SJSA1 (cell line): ENCODE measurements around the gene DNALI1. TPM values are rescaled to one million over a fixed set of nuclear protein-coding genes. Genes with fewer than 3 reads are reported as not detected.
"Not testable (repeated sequence)": the region's sequence is repeated elsewhere in the genome, so short reads cannot be mapped to it uniquely, and the experiment has no call there.

ENCODE experiments used
- DNase-seq, 2 experiments: peaks; one replicate each; pipeline ENCODE4 v3.0.0-alpha.2; 2015 to 2020; ENCODE audit warnings: low spot score in 2 of 2, low read depth in 1 of 2
- H3K27ac ChIP-seq: fragments of 250-450 bp; sonication (Bioruptor Pico); 2 replicates; pipeline ENCODE4 v1.5.1; 2020; ENCODE audit warnings: mild to moderate bottlenecking, moderate library complexity
- H3K27me3 ChIP-seq: fragments of 250-450 bp; sonication (Bioruptor Pico); replicated peaks from 2 replicates; pipeline ENCODE4 v1.5.1; 2020; ENCODE audit warnings: mild to moderate bottlenecking, moderate library complexity
- H3K36me3 ChIP-seq: fragments of 250-450 bp; sonication (Bioruptor Pico); 2 replicates; pipeline ENCODE4 v1.5.1; 2020; ENCODE audit warnings: mild to moderate bottlenecking
- H3K4me1 ChIP-seq: fragments of 250-450 bp; sonication (Bioruptor Pico); replicated peaks from 2 replicates; pipeline ENCODE4 v1.6.1; 2021; ENCODE audit warnings: mild to moderate bottlenecking
- H3K4me3 ChIP-seq: fragments of 250-450 bp; sonication (Bioruptor Pico); 2 replicates; pipeline ENCODE4 v1.5.1; 2020; ENCODE audit warnings: mild to moderate bottlenecking
- H3K9me3 ChIP-seq: fragments of 250-450 bp; sonication (Bioruptor Pico); replicated peaks from 2 replicates; pipeline ENCODE4 v1.5.1; 2020; ENCODE audit warnings: mild to moderate bottlenecking
- total RNA-seq: library from RNA; depleted of rRNA; stranded (reverse); fragments of >200 nt; shearing (Covaris generic); gene quantifications from 2 replicates; pipeline ENCODE4 v1.2.3, GENCODE V29; 2014

DNALI1 gene
- total RNA-seq, 1 experiment from 2014 or later, result 1.0 TPM

DNA sequence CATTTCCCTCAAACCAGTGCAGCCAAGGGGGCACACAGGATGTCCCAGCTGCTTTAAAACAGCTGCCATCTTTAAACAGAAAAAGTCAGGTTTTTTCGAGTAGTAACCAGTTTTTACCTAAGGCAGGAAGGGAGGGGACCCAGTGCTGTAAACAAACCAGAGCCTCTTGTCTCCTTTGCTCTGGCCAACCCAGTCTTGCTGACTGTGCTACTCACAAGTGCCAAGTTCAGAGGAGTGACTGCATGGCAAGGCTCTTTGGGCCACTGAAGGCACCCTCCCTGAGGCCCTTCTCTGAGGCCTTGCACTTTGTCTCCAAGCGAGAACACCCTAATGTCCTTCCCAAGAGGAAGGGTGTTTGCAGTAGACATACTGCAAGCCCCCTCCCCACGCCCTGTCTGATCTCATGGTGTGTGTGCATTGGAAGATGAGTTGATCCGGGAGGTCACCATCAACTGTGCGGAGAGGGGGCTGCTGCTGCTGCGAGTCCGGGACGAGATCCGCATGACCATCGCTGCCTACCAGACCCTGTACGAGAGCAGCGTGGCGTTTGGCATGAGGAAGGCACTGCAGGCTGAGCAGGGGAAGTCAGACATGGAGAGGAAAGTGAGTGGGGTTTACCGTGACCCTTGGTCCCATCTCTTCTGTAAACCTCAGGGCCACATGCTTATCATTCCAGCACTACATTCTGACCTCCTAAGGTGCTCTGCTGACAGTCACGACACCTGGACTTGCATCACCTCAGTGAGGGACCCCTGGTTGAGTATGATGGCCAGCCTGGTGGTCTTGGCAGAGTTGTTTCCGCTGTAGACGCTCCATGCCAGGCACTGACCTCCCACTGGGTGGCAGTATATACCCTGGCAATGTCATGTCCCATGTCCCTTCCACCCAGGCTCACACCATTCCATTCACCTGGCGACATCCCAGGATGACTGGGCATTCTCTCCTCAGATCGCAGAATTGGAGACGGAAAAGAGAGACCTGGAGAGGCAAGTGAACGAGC lies 4.7 kb downstream of the DNALI1 start:
- H3K4me3 ChIP-seq, result no peak overlapping the region
- H3K36me3 ChIP-seq, result peaks cover 19% of the 10 kb centered on the region
- no peak overlapping the region for H3K27ac ChIP-seq
- peaks cover 4% of the 10 kb centered on the region for H3K4me1 ChIP-seq
- peak in 1 of 2 experiments; percentile 54 for DNase-seq
- H3K27me3 ChIP-seq, result no peaks in the 10 kb centered on the region
- H3K9me3 ChIP-seq, result no peaks in the 10 kb centered on the region

- Histone ChIP-seq H3K36me3 (peaks cover 35% of the 10 kb centered on the region), H3K4me1 (no peaks in the 10 kb centered on the region), H3K4me3 (no peak overlapping the region), H3K9me3 (no peaks in the 10 kb centered on the region), H3K27me3 (no peaks in the 10 kb centered on the region), H3K27ac (no peak overlapping the region)
- DNase-seq, result no peak
Measured at GRCh38 chr1:37562984-37563383, 6.2 kb downstream of the DNALI1 start.

- no peak for DNase-seq
- Histone ChIP-seq H3K9me3 (no peaks in the 10 kb centered on the region), H3K36me3 (peaks cover 54% of the 10 kb centered on the region), H3K4me3 (no peak overlapping the region), H3K4me1 (no peaks in the 10 kb centered on the region), H3K27me3 (no peaks in the 10 kb centered on the region), H3K27ac (no peak overlapping the region)
Measured at GRCh38 chr1:37564892-37565291, 8.2 kb downstream of the DNALI1 start.

- no peak for DNase-seq
- Histone ChIP-seq H3K4me3 (no peak overlapping the region), H3K27me3 (no peaks in the 10 kb centered on the region), H3K36me3 (peaks cover 75% of the 10 kb centered on the region), H3K27ac (no peak overlapping the region), H3K9me3 (no peaks in the 10 kb centered on the region), H3K4me1 (no peaks in the 10 kb centered on the region)
Measured at GRCh38 chr1:37567023-37567422, 10.3 kb downstream of the DNALI1 start.

- peaks cover 100% of the 10 kb centered on the region for H3K36me3 ChIP-seq
- DNase-seq, result no peak
- no peak overlapping the region for H3K27ac ChIP-seq
- no peaks in the 10 kb centered on the region for H3K9me3 ChIP-seq
- H3K4me1 ChIP-seq, result peaks cover 15% of the 10 kb centered on the region
- no peak overlapping the region for H3K4me3 ChIP-seq
- H3K27me3 ChIP-seq, result no peaks in the 10 kb centered on the region
Measured at GRCh38 chr1:37570528-37571334, 14.0 kb downstream of the DNALI1 start.

GRCh38 chr1:37574834-37575480 lies 18.2 kb downstream of the DNALI1 start:
- Histone ChIP-seq H3K36me3 (peaks cover 94% of the 10 kb centered on the region), H3K27ac (peak overlapping the region; percentile 31), H3K4me1 (peaks cover 33% of the 10 kb centered on the region), H3K27me3 (no peaks in the 10 kb centered on the region), H3K9me3 (0 out of 2 replicates have a peak, but pooled peaks cover 4% of the 10 kb centered on the region), H3K4me3 (no peak overlapping the region)
- peak in 1 of 2 experiments; percentile 36 for DNase-seq

- H3K4me3 ChIP-seq, result no peak overlapping the region
- H3K36me3 ChIP-seq, result peaks cover 94% of the 10 kb centered on the region
- no peaks in the 10 kb centered on the region for H3K27me3 ChIP-seq
- peaks cover 33% of the 10 kb centered on the region for H3K4me1 ChIP-seq
- H3K27ac ChIP-seq, result peak overlapping the region; percentile 31
- no peak for DNase-seq
- H3K9me3 ChIP-seq, result 0 out of 2 replicates have a peak, but pooled peaks cover 4% of the 10 kb centered on the region
Measured at GRCh38 chr1:37575692-37576091, 19.0 kb downstream of the DNALI1 start.

GRCh38 chr1:37584544-37584943 lies 27.8 kb downstream of the DNALI1 start:
- H3K9me3 ChIP-seq, H3K27ac ChIP-seq, H3K27me3 ChIP-seq, H3K4me1 ChIP-seq, DNase-seq, H3K4me3 ChIP-seq: not testable (repeated sequence)
- H3K36me3 ChIP-seq, result peaks cover 89% of the 10 kb centered on the region

GRCh38 chr1:37588939-37589338 lies 32.2 kb downstream of the DNALI1 start:
- H3K36me3 ChIP-seq, result peaks cover 88% of the 10 kb centered on the region
- no peaks in the 10 kb centered on the region for H3K9me3 ChIP-seq
- no peak overlapping the region for H3K27ac ChIP-seq
- H3K4me1 ChIP-seq, result no peaks in the 10 kb centered on the region
- DNase-seq, result no peak
- H3K4me3 ChIP-seq, result no peak overlapping the region
- no peaks in the 10 kb centered on the region for H3K27me3 ChIP-seq

GRCh38 chr1:37593726-37594125 lies 37.0 kb downstream of the DNALI1 start:
- no peak overlapping the region for H3K4me3 ChIP-seq

DNA sequence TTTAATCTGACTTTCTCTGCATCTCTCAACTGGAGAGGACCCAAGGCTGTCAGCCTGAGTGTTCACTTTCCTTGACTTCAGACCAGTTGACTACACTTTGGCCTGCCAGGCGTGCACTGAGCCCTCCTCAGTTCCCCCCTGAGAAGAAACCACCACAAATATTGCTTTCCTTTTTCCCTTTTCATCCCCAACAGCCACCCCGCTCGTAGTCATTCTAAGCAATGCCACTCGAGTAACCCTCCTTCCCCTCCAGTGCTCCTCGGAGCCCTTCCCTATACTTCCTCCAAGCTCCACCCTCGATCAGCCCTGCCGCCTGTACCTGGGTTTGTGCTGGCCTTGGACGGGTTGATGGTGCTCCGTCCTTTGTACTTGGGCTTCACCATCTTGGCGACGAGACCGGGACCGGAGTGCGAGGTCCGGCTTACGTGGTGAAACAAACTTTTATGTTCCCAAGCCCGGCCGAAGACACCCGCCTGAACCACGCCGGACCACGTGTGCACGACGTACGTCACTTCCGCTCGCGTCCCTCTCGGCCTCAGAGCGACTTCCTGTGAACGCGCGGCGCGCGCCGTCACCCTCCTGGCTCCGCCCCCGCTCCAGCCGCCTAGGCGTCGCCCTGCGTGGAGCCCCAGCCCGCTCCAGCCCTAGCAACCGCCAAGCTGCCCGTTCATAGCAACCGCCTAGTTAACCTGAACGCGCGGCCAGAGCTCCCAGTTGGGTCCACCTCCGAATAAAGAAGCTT lies 38.9 kb downstream of the DNALI1 start, which contains the start of gene GNL2:
TSS of gene GNL2 (minus strand) at position 498 of the 742 bp plus-strand sequence. CDS start at position 383, 115 bp downstream.
- Histone ChIP-seq H3K4me1 (peaks cover 11% of the 10 kb centered on the region), H3K27me3 (0 out of 2 replicates have a peak, but pooled peaks cover 2% of the 10 kb centered on the region), H3K36me3 (peaks cover 41% of the 10 kb centered on the region), H3K4me3 (peak within 1 kb of the TSS; percentile 67), H3K9me3 (no peaks in the 10 kb centered on the region), H3K27ac (peak within 1 kb of the TSS; percentile 63)
- peak; percentile 93 to 97 for DNase-seq

More at GRCh38 chr1:37593726-37594125, 37.0 kb downstream of the DNALI1 start:
- peaks cover 59% of the 10 kb centered on the region for H3K36me3 ChIP-seq
- H3K4me1 ChIP-seq, result peaks cover 11% of the 10 kb centered on the region
- no peaks in the 10 kb centered on the region for H3K9me3 ChIP-seq
- H3K27me3 ChIP-seq, result 0 out of 2 replicates have a peak, but pooled peaks cover 2% of the 10 kb centered on the region
- no peak for DNase-seq
- H3K27ac ChIP-seq, result no peak overlapping the region

DNA sequence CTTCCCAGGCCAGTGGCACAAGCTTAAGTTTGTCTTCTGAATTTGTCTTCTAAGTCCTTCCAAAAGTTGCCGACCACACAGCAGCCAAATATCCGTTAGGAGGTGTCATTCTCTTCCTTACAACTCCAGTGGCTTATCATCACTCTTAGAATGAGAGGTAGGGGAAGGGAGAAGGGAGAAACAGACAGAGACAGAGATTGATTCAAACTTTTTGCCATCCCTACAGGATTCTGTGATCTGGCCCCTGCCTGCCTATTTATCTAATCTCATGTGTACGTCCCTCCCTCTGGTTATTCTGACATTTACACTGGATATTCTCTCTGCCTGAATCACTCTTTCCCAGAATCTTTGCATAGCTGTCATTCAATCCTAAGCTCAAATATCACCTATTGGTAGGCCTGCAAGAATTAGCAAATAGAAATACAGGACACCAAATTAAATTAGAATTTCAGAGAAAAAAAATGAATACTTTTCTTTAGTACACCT lies 39.5 kb downstream of the DNALI1 start:
- Histone ChIP-seq H3K4me1 (peaks cover 11% of the 10 kb centered on the region), H3K27ac (peak overlapping the region; percentile 63), H3K9me3 (no peaks in the 10 kb centered on the region), H3K4me3 (peak overlapping the region; percentile 67), H3K27me3 (0 out of 2 replicates have a peak, but pooled peaks cover 6% of the 10 kb centered on the region), H3K36me3 (peaks cover 35% of the 10 kb centered on the region)
- no peak for DNase-seq
